HG03064 (cell line): ENCODE results near the gene RNF19B.
"Not testable (repeated sequence)": the region's sequence is repeated elsewhere in the genome, so short reads cannot be mapped to it uniquely, and the experiment has no call there.

Experiments used
- ATAC-seq: cut with Tn5 transposase; IDR thresholded peaks from one replicate; pipeline ENCODE4 v1.9.1; 2021; ENCODE audit warnings: low read depth; ENCODE audit not compliant: unreplicated experiment

Gene RNF19B

DNA sequence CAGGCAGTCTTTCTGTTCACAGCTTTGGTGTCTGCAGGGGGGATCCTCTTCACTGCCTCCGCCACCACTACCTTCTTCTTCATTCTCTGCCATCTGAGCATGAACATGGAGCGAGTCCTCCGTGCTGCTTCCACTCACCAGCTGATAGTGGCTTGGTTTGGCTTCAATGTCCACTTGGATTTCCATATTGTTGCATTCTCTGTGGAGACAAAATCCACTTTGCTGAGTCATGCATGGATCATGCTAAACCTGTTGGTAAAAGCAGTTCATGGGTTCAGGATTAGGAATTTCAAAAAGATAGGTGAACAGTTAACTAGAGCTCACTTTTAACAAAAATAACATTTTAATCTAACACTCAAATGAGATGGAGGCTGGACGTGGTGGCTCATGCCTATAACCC is 27.5 kb downstream of the RNF19B start:
- ATAC-seq = no peak

DNA sequence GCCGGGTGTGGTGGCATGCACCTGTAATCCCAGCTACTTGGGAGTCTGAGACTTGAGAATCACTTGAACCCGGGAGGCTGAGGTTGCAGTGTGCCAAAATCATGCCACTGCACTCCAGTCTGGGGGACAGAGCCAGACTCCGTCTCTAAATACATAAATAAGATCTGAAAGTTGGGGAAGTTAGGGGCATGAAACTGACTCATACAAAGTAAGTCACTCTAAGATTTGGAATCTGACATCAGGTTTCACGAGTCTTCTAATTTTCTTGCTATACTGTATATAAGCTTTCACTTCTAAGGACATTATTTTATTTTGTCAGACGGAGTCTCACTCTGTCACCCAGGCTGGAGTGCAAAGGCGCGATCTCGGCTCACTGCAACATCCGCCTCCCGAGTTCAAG is 30.1 kb downstream of the RNF19B start:
- ATAC-seq = no peak

DNA sequence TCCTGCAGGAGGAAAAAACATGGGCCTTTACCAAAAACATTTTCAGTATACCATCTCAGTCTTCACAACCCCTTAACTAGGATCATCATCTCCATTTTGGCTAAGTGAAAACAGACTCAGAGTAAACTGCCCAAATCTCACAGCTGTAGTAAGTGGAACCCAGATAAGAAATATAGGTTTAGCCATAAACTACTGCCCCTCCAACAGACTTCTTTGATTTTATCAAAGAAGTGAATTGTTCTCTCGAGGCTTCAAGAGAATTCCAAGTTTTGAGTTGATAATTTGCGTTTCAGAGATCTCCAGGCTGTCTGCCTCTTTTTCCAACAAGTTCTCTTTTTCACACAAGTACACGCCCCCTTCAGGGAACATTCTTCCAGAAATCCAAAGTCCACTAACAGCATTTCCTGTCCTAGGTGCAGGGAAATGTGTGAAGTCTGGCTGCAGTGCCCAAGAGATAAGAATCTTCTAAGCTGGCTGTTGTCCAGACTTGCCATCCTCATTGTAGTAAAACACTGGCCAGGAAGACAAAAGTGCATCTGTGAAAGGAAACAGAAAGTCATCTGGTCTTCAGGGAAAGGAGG is 30.8 kb downstream of the RNF19B start:
- no peak for ATAC-seq

DNA sequence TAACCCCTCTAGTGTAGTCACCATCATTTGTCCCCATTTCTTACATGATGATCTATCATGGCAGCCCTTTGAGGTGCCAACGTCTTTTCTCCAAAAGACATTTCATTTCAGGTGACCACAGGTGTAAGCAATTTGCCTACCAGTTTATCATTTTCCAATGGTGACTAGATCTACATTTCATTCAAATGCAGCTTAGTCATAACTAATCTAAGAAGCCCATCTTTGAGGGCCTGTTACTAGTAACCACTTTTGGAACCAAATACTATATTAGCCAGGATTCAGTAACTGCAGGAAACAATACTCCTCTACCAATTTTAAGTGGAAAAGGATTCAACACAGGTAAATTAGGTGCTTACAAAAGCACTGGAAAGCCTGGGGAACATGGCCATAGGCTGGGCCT is 32.8 kb downstream of the RNF19B start:
- ATAC-seq = no peak

DNA sequence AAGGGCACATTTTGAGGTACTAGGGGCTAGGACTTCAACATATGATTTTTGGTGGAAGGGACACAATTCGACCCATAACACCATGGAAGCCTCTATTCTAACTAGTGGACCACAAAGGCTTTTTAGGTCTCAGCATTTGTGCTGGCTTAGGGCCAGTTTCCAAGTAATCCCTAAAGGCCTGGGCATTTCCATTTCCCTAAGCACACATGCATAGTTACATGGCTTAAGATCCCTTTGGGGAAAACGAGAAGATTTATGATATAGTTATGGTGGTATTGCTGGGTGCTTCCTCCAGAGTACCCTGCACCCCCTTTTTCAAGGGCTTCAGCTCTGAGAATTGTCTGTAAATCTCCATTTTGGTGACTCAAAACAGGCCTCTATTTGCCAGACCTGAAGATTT is 35.2 kb downstream of the RNF19B start:
- ATAC-seq = no peak

DNA sequence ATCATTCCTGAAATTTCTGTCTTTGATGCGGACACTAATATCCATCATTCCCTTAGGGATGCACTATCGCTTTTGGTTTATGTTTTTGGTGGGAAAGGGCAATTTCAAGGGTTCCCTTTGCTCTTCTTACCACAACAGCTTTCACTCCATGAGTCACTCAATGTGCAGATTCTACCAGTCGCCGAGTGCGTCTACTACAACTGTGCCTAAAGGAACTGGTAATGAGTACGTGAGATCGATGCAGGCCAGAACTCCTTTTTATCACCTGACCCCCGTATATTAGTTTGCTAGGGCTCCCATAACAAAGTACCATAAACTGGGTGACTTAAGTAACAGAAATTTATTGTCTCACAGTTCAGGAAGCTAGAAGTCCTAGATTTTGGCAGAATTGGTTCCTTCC is 35.9 kb downstream of the RNF19B start:
- ATAC-seq = no peak

DNA sequence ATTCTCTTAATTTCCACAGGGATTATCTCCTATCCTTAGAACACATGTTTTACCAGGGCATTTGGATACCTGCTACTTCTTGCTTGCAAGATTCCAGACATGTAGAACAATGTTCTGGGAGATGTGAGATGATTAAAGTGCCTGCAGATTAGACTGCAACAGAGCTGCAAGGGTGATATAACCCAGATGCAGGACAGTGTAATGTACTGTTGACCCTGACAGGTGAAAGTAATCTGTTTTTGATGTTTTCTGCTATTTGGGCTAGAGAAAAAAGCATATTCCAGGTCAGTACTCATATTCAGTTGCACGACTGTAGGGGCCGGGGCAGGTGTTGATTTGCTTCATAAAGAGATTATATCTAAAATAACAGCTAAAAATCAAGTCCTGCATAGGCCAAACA is 36.3 kb downstream of the RNF19B start:
- no peak for ATAC-seq

DNA sequence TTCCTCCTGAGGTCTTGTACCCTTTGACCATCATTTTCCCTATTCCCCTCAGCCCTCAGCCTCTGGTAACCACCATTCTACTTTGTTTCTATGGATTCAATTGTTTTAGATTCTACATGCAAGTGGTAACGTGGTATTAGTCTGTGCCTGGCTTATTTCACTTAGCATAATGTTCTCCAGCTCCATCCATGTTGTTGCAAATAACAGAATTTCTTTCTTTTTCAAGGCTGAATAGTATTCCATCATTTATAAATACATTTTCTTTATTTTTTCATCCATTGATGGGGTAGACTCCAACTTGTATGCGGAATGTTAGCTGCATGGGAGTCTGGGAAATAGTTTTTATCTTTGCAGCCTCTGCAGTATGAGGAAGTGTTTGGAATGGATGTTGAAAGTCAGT is 37.2 kb downstream of the RNF19B start:
- no peak for ATAC-seq

DNA sequence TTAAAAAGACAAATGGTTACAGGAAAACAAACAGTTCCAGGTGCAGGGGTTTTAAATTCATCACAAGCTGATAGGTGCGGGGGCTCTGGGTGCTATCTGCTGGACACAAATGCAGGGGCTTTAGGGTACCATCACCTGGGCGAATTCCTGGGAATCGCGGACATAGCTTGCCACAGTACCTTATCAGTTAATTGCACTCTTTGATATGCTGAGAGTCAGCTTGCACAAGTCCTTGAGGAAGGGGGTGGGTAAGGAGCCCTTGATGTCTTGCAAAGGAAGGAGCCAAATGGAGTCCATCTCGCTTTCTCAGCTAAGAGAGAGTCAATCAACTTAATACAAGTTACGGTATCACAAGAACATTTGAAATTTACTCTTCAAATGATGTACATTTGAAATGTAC is 38.0 kb downstream of the RNF19B start:
- ATAC-seq = no peak

DNA sequence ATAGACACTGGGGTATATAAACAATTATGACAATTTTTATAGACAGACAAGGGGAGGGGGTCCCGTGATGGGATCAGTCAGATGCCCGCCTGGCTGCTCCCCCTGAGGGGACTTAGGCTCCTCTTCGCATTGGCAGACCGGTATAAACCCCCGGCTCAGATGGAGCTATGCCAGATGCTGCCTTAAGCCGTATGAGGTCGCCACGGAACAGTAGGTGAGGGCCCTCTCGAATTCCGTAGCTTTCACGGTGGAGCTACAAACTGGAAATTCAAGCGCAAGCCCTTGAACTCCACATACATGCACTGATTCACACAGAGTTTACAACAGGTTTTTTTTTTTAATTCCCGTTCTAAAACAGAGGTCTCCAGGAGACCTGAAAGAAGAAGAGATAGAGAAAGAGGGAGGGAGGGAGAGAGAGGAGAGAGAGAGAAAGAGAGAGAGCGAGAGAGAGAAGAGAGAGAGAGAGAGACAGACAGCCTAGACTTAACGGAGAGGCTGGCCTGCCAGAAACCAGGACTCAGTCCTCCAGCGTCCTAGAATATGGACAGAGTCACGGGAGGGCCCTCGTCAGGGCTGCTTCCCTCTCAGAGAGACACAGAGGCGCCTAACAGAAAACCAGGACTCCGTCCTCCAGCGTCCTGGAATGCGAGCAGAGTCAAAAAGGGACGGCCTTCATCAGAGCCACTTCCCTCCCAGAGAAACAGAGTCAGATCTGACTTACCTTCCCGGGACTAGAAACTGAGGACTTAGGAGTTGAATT is 39.0 kb downstream of the RNF19B start:
- ATAC-seq = no peak

DNA sequence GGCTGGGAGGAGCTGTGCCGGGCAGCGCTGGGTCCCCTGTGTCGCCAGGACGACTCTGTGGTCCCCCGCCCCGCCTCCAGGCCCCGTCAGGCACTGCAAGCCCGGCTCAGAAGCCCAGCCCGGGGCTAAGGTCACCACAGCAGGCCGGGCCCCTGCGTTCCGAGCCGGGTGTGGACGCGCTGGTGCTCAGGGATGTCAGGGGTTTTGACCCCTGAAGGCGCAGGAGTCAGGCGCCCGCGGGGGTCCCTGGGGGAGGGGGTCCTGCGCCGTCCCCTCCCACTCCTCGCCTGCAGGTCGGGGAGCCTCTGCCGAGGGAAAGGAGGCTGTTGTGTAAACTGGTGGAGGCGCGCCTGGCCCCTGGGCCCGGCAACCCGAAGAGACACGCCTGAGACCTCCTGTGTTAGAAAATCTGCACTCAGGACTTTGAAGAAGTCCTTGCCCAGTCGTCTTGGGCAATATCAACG is 39.7 kb downstream of the RNF19B start:
- ATAC-seq = no peak

DNA sequence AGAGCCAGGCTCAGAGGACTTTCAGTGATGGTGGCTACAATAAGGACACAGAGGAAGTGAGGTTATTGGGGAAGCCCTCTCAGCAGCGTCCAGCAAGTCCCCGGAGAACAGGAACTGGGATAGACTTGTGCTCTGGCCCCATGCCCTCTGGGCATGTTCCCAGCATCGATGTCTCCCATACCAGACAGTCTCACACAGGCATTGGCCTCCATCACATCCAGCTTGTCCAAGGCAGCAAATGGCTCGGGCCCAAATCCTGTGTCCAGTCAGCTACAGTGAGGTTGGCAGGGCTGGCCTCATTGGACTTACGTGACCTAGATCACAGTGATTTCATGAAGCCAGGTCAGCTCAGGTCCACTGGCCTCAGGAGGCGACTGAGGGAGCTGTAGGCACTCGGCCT is 43.8 kb downstream of the RNF19B start:
- no peak for ATAC-seq

DNA sequence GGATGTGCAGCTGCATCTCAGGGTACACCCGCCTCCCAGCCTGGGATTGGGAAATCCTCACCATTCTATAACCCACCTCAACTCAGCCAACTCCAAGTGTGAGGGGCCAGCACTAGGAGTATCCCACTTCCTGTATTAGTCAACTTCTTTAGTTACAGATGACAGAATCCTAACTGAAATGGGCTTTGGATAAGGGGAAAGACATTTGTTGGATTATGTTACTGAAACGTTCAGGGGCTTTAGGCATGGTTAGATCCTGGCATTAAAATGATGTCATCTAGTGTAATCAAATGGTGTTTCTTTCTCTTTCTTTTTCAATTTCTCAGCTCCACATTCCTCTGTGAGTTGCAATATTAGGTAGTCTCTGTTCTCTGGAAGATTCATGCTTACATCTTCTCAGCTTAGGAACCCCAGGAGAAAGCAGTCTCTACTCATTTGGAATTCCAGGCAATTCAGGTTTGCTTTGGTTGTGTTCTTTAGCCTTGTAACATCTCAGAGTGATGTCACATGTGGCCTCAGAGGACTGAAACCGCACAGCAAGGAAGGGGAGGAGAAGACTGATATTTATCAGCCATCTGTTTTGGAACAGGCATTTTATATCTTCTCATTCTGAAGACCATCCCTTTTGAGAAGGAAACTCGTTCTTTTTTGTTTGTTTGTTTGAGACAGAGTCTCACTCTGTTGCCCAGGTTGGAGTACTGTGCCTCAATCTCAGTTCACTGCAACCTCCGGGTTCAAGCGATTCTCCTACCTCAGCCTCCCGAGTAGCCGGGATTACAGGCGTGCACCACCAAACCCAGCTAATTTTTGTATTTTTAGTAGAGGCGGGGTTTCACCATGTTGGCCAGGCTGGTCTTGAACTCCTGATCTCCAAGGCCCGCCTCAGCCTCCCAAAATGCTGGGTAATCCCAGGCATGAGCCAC is 44.5 kb downstream of the RNF19B start:
- ATAC-seq = no peak

DNA sequence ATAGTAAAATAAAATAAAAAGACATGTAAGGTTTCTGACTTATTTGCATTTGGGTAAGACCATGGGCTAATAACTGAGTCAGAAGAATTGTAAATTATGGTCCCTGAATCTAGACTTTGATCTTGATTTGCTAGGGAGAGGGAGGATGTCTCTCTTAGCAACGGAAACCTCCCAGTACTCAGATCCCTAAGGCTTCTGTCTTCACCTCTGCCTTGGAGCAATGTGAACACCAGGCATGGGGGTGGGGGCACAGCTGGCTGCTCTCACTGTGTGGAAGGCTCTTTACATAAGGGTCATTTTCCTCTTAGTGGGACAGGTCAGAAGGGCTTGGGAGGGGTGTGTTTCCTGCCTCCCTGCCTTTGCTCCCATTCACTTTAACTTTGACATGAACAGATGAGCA is 46.4 kb downstream of the RNF19B start:
- ATAC-seq = no peak

DNA sequence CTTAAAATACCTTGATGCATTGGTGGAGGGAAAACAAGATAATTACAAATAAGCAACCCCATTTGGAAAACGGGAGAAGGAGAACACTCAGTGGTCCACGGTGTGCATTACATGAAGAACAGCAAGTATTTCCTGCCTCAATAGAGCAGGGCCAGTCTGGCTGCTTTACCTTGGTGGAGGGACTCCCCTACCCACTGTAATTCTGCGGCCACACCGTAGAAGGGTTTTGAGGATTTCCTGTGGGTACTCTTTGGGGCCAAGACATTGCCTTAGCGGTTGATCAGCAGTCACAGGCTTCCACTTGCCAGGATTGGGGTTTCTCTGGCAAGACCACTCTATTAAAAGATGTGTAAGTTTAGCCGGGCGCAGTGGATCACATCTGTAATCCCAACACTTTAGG is 47.1 kb downstream of the RNF19B start:
- no peak for ATAC-seq

DNA sequence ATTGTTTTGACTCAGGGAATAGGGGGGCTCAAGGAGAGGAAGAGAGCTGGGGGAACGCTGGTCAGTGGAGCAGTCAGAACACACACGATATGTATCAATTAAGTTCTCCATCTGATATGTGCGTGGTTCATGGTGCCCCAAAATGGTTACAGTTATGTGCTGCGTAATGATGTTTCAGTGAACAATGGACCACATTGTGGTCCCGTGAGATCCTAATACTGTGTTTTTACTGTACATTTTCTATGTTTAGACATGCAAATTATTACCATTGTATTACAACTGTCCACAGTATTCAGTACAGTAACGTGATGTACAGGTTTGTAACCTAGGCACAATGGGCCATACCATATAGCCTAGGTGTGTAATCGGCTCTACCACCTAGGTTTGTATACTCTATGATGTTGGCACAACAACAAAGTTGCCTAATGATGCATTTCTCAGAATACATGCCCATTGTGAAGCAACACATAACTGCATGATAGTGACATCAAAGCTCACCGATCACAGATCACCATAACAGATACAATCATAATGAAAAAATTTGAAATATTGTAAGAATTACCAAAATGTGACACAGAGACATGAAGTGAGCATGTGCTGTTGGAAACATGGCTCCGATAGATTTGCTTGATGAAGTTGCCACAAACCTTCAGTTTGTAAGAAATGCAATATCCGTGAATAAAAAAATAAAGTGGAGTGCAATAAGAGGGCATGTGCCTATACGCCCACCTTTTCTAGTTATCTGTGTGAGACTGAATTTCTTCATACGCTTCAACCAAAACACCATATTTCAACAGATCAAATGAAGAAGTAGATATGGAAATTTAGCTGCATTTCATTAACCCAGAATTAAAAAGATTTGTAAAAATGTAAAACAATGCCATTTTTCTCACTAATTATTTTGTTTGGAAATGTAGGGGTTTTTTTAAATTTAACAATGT is 48.6 kb downstream of the RNF19B start:
- ATAC-seq = no peak

DNA sequence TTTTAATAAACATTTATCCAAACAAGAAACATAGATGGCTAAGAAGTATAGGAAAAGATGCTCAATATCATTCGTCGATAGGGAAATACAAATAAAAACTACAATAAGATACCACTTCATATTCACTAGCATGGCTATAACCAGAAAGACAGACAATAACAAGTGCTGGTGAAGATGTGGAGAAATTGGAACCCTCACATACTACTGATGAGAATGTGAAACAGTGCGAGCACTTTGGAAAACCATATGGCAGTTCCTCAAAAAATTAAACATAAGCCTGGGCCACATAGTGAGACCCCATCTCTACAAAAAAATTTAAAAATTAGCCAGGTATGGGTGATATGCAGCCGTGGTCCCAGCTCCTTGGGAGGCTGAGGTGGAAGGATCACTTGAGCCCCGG is 54.3 kb downstream of the RNF19B start:
- no peak for ATAC-seq

DNA sequence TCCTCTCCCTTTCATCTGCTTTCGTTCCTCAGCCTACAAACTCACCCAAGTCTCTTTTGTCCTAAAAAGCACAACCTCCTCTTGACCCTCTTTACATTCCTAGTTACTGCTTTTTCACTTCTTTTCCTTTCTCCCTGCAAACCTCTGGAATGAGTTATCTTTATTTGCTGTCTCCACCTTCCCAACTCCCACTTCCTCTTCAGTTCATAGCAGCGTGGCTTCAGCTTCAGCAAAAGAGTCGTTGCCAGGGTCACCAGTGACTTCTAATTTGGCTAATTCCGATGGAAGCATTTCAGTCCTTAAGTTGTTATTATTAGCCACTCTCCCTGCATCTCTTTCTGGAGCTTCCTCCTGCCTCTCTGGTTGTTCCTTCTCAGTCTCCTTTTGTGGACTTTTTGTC is 57.2 kb downstream of the RNF19B start:
- ATAC-seq = no peak

DNA sequence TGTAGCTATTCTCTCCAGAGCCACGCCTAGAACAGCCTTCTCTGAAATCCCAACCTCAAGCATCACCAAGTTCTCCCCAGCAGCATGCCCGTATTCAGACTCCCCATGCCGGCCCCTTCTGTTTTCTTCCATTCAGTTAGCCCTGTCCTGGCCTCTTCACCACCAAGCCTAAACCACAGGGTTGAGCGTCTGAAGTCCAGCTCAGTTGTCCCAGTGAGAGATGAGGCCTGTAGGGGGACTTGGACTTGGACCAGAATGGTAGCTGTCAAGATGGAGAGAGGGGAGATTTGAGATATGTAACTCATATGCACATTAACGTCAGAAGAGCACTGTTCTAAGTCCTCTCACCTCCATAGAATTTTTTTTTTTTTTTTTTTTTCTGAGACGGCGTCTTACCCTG is 58.0 kb downstream of the RNF19B start:
- ATAC-seq = no peak

DNA sequence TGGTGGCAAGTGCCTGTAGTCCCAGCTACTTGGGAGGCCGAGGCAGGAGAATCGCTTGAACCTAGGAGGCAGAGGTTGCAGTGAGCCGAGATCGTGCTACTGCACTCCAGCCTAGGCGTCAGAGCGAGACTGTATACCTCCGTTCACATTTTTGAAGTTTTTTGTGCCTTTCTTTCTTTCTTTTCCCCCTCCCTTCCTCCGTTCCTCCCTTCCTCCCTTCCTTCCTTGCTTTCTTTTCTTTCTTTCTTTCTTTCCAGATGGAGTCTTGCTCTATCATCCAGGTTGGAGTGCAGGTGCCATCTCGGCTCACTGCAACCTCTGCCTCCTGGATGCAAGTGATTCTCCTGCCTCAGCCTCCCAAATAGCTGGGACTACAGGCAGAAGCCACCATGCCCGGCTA is 59.0 kb downstream of the RNF19B start:
- ATAC-seq = not testable (repeated sequence)
